GM12892 (cell line): ENCODE measurements around the gene COL23A1.

Source experiments
- POLR2A ChIP-seq: IDR thresholded peaks from 2 replicates; pipeline ENCODE4 v1.6.1; 2011; ENCODE audit warnings: low read depth, low read length, control low read depth
- POLR2AphosphoS5 ChIP-seq: IDR thresholded peaks from 2 replicates; pipeline ENCODE4 v1.6.1; 2011; ENCODE audit warnings: low read depth, low read length, control low read depth

- TF ChIP-seq POLR2AphosphoS5 (no peak), POLR2A (no peak)
Measured at GRCh38 chr5:178380086-178380485, 210.1 kb downstream of the COL23A1 start.
